K562 (cell line): Measurements from ENCODE around the gene FBXO21.

Experiments
- CBX1 ChIP-seq: sonication (generic); IDR thresholded peaks from 2 replicates; pipeline ENCODE4 v1.6.1; 2016; ENCODE audit warnings: antibody characterized with exemption, low read depth, mild to moderate bottlenecking
- HDGF ChIP-seq: fragments of 450-650 bp; IDR thresholded peaks from 2 replicates; pipeline ENCODE4 v1.6.1; 2016
- POLR2AphosphoS5 ChIP-seq: IDR thresholded peaks from 2 replicates; pipeline ENCODE4 v1.6.1; 2011; ENCODE audit warnings: mild to moderate bottlenecking, low read depth, low read length, moderate library complexity; ENCODE audit not compliant: control insufficient read depth, insufficient read depth
- TBL1XR1 ChIP-seq, 2 experiments: IDR thresholded peaks; 2 replicates each; pipeline ENCODE4 v1.6.1; 2012; ENCODE audit warnings: improper control_type of control experiment in 2 of 2, low read length in 2 of 2, mild to moderate bottlenecking in 1 of 2
- ZNF79 ChIP-seq: fragments of 250-450 bp; sonication (Bioruptor Pico); IDR thresholded peaks from 2 replicates; pipeline ENCODE4 v1.4.0; 2020; ENCODE audit warnings: low read depth, mild to moderate bottlenecking, moderate library complexity
- TF ChIP-seq, protein P1 (sequence below): sonication (generic); formaldehyde crosslinking; IDR thresholded peaks from 2 replicates; pipeline ENCODE4 v1.8.1; 2023; ENCODE audit warnings: mild to moderate bottlenecking, missing genetic modification reagents

DNA sequence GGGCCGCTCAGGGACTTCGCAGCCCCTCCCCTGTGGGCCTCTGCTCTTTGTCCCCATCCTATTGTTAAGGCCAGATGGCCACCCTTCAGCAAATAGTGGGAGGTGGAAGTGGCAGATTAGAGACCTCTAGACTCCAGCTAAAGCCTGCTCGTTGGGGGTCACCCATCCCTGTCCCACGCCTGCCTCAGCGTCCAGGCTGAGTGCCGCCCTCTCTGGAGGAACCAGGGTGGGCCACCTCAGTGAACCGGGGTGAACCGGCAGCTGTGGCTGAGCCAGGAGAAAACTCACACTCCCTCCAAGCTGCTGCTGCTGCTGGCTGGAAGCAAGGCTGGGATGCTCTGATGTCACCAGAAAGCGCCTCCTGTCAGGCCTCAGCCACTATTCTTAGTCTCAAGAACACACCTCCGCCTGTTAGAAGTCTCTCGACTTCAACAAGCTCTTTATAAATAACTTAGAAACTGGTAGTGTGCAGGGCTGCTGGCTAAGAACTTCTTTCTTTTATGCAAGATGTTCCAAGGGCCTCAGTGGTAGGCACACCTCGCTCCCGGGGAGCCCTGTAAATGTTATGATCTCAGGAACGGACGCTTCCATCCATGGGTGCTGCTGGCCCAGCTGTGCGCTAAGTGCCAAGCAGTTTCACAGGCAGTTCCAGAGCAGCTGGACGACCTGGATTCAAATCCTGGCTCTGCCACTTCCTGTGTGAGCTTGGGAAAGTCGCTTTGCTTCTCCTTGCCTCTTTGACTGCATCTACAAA is 71.3 kb downstream of the FBXO21 start:
- TF ChIP-seq POLR2AphosphoS5 (no peak), TBL1XR1 (IDR thresholded peaks at IDR 0.05; ENCODE audit: low read length in 2 of 2) (no peak), HDGF (no peak), CBX1 (no peak), ZNF79 (no peak)
- TF ChIP-seq, protein P1, sequence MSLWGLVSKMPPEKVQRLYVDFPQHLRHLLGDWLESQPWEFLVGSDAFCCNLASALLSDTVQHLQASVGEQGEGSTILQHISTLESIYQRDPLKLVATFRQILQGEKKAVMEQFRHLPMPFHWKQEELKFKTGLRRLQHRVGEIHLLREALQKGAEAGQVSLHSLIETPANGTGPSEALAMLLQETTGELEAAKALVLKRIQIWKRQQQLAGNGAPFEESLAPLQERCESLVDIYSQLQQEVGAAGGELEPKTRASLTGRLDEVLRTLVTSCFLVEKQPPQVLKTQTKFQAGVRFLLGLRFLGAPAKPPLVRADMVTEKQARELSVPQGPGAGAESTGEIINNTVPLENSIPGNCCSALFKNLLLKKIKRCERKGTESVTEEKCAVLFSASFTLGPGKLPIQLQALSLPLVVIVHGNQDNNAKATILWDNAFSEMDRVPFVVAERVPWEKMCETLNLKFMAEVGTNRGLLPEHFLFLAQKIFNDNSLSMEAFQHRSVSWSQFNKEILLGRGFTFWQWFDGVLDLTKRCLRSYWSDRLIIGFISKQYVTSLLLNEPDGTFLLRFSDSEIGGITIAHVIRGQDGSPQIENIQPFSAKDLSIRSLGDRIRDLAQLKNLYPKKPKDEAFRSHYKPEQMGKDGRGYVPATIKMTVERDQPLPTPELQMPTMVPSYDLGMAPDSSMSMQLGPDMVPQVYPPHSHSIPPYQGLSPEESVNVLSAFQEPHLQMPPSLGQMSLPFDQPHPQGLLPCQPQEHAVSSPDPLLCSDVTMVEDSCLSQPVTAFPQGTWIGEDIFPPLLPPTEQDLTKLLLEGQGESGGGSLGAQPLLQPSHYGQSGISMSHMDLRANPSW (CRISPR knock-in tag), result no peak
